OCI-M2 (cell line): Measurements from ENCODE around the gene UNC13A.
"Not testable (repeated sequence)": the region's sequence is repeated elsewhere in the genome, so short reads cannot be mapped to it uniquely, and the experiment has no call there.

Source experiments
- DNase-seq: peaks from one replicate; lab custom pipeline; 2025; ENCODE audit not compliant: unreplicated experiment; lab: John Stamatoyannopoulos, UW

The UNC13A gene

DNA sequence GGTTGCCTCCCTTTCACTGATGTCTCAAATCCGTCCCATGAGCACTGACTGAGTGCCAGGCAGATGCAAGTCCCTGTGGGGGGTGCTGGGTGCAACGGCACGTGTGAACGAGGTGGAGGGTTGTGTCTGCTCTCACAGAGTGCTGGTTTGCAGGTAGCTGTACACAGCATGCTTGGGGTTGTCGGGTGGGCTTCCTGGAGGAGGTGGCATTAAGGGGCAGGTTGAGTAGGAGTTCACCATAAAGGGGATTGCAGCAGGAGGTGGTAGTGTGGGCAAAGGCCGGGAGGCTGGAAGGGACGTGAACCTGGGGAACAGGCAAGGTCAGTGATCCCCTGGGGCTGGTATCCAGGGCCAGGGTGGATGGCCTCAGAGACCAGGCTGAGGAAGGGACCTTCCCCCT lies 115.5 kb downstream of the UNC13A start:
- DNase-seq = no peak

DNA sequence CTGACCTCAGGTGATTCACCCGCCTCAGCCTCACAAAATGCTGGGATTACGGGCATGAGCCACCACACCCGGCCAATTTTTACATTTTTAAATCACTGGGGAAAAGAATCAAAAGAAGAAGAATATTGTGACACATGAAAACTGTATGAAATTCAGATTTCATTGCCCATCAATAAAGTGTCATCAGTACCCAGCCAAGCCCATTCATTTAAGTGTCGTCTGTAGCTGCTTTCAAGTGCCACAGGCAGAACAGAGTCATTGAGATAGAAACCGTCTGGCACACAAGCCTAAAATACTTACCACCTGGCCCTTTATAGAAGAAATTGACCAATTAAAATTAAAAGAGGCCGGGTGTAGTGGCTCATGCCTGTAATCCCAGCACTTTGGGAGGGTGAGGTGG lies 117.4 kb downstream of the UNC13A start:
- no peak for DNase-seq

DNA sequence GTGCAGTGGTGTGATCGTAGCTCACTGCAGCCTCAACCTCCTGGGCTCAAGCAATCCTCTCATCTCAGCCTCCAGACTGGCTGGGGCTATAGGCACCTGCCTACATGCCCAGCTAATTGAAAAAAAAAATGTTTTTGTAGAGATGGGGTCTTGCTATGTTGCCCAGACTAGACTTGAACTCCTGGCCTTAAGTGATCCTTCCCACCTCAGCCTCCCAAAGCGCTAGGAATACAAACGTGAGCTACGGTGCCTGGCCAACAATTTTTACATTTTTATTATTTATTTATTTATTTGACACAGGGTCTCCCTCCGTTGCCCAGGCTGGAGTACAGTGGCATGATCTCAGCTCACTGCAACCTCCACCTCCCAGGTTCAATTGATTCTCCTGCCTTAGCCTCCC lies 117.9 kb downstream of the UNC13A start:
- DNase-seq = not testable (repeated sequence)

DNA sequence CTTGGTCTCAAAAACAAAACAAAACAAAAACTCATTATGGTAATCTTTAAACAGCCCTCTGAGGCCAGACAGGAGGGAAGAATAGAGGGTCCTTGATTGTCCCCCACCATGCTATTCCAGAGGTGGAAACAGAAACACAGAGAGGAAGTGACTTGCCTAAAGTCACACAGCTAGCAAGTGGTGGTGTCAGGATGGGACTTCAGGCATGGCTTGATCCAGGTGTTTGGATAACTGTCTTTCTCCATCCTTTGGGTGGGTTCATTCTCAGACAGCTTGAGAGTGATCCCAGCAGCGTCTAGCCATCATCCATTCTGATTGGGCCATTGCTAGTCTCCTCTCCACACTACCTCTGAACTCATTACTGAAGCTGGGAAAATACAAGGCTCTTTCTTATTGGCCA lies 120.2 kb downstream of the UNC13A start:
- DNase-seq = no peak

DNA sequence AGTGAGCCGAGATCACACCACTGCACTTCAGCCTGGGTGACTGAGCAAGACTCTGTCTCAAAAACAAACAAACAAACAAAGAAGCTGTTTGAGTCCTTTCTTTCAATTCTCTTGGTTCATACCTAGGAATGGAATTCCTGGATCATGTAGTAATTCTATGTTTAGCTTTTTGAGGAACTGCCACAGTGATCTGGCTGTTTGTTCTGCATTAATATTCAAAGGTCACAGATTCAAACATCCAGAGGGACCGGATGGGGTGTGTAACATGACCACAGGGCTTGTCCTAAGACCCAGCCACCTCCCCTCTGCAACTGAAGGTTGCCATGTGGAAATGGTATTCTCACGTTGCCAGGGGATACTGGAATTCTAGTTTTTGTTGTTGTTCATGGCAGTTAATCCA lies 122.5 kb downstream of the UNC13A start:
- DNase-seq = no peak

DNA sequence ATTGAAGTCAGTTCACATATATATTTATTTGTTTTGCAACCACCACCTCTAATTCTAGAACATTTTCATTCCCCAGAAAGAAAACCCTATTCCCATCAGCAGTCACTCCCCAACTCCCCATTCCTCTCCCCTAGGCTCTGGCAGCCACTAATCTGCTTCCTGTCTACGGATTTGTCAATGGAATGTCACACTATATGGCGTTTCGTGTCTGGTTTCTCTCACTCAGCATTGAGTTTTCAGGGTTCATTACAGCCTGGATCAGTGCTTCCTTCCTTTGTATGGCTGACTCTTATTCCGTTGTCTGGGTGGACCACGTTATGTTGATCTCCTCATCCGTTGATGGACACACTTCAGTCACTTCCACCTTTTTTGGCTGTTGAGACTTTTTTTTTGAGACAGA lies 123.4 kb downstream of the UNC13A start:
- DNase-seq = no peak

DNA sequence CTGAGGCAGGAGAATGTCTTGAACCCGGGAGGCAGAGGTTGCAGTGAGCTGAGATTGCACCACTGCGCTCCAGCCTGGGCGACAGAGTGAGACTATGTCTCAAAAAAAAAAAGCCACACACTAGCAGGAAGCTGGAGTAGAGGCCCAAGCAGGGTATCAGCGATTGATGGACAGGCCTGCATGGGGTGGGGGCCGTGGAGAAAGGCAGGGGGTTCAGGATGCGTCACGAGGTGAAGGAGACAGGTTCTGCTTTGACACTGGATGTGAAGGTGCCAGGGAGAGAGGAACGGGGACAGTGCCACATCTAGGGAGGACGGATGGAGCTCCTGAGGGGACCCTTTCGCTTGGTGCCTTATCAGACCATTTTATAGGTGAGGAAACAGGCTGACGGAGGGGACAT lies 125.6 kb downstream of the UNC13A start:
- DNase-seq = no peak

DNA sequence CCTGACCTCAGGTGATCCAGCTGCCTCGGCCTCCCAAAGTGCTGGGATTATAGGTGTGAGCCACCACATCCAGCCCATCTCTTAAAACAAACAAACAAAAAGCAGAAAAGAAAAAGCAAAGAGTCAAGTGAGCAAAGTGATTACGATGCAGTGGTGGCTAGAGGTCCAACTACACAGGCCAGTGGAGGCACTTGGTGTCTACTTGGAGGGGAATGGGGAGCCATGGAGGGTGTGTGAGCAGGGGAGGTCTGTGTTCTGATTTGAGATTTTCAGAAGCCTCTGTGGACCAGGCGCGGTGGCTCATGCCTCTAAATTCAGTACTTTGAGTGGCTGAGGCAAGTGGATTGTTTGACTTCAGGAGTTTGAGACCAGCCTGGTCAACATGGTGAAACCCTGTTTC lies 126.1 kb downstream of the UNC13A start:
- no peak for DNase-seq

DNA sequence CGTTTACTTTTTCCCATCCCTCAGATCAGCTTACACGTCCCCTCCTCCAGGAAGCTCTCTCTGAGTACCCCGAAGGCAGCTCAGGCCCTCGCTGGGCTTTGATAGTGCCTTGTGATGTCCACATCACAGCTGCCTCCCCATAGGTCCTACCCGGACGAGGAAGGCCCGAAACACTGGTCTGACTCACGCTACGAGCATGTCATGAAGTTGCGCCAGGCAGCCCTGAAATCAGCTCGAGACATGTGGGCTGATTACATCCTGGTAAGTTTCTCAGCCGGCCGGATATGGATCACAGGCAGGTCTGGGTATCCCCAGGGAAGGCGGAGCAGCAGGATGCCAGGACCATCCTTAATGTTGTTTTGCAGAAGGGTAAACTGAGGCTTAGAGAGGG lies 128.0 kb downstream of the UNC13A start:
- DNase-seq = no peak

DNA sequence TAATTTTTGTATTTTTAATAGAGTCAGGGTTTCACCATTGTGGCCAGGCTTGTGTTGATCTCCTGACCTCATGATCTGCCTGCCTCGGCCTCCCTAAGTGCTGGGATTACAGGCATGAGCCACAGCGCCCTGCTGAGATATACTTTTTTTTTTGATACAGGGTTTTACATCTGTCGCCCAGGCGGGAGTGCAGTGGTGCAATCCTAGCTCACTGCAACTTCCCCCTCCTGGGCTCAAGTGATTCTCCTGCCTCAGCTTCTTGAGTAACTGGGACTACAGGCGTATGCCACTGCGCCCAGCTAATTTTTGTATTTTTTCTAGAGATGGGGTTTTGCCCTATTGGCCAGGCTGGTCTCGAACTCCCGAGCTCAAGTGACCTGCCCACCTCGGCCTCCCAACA lies 130.7 kb downstream of the UNC13A start:
- DNase-seq = no peak

DNA sequence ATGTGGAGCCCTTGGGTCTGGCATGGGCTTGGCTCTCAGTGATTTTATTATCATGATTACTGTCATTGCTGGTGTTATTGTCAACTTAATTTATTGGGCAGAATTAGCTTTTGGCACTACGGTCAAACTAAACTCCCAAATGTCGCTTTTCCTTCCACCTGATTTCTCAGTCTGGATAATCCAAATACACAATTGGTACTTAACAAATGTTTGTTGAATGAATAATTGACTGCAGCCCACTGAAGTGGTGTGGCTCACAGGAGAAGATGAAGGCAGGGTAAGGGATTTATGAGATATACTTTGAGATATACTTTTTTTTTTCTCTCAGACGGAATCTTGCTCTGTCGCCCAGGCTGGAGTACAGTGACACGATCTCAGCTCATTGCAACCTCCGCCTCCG lies 131.2 kb downstream of the UNC13A start:
- no peak for DNase-seq

DNA sequence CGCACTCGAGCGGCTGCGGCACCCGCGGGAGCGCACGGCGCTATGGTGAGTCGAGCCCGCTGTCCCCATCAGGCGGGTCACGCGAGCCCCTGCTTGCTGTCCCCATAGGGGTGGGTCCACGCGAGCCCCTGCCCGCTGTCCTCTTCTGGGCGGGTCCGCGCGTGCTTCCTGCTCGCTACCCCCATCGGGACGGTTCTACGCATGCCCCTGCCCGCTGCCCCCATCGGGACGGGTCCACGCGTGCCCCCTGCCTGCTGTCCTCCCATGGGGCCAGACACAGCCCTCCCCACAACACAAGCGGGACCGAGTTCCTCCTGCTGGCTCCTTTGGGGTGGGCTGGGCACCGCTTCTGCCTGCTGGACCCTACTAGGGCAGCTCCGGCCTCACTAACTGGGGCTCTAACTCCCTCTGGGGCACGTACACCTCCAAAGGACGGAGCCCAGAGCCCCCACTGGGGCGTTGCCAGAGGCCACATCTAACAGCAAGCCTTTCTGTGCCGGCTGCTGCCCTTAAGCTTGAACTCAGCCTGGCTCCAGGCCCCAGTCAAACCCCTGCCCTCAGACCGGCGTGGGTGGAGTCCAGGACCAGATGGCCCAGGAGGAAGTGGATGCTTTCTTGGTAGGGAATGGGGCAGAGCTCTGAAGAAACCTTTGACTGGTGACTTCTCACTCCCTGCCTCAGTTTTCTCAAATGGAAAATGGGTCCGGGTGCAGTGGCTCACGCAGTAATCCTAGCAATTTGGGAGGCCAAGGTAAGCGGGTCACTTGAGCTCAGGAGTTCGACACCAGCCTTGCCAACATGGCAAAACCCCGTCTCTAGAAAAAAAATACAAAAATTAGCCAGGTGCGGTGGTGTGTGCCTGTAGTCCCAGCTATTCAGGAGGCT lies 132.0 kb downstream of the UNC13A start:
- no peak for DNase-seq

DNA sequence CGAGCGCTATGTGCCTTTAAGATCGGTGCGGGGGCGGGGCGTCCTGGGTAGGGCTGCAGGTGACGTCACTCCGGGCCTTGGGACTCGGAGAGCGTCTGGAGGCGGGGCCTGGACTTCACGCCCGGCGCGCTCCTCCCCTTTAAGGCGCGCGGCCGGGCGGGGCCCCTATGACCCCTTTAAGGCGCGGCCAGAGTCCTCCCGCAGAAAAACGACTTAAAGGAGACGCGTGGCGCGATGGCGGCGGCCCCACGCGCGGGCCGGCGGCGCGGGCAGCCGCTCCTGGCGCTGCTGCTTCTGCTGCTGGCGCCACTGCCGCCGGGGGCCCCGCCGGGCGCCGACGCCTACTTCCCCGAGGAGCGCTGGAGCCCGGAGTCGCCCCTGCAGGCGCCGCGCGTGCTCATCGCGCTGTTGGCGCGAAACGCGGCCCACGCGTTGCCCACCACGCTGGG lies 132.7 kb downstream of the UNC13A start, which contains the start of gene COLGALT1:
COLGALT1 (plus strand) TSS at position 170 of the 449 bp plus-strand sequence; CDS start at position 235, 65 bp downstream.
- DNase-seq = peak; percentile 84

DNA sequence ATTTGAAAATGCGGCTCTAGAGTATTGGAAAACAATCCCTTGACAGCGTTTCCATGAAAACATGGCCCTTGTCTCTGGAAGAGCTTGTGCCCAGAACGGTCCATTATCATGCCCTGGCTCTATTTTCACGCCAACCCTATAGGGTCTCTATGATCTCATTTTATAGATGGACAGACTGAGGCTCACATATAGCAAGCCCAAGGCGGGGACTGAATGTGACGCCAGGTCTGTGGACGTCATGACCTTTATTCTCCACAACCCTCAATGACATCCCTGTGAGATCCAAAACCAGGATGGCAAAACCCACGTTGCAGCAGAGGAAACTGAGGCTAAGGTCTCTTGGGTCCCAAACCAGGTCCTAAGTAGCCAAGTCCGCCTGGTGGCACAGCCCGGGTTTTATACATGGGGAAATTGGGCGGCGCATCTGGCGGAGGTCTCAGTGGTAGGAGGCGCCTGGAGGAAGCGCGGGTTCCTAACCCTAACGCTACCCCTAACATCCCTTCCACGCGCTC lies 133.1 kb downstream of the UNC13A start:
- no peak for DNase-seq

DNA sequence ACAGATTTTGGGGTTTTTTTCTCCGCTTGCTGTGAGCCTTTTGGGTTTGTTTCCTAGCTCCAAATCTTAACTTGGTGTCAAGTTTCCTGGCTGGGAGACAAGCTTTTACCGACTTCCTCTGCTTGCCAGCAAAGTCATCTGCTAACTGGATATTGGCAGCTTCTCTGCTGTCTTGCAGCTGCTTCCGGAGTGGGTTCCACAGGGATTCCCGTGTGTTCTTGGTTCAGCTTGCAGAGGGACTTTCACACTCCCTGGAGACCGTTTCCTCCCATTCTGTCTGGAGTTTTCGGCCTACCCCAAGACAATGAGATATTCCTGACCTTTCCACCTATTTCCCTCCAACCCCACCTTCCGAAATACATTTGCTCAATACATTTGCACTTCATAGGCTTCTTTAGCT lies 134.9 kb downstream of the UNC13A start:
- DNase-seq = no peak

DNA sequence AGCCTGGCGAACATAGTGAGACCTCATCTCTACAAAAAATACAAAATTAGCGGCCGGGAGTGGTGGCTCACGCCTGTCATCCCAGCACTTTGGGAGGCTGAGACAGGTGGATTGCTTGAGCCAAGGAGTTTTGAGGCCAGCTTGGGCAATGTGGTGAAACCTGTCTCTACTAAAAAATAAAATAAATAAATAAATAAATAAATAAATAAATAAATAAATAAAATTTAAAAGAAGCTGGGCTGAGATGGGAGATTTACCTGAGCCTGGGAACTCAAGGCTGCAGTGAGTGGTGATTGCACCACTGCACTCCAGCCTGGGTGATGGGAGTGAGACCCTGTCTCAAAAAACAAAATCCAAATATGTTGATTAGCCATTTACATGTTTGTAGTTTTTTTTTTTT lies 135.4 kb downstream of the UNC13A start:
- DNase-seq = not testable (repeated sequence)
